GM12892 (cell line): ENCODE measurements around the gene APOL4.

Source experiments
- POLR2A ChIP-seq: IDR thresholded peaks from 2 replicates; pipeline ENCODE4 v1.6.1; 2011; ENCODE audit warnings: low read depth, low read length, control low read depth
- POLR2AphosphoS5 ChIP-seq: IDR thresholded peaks from 2 replicates; pipeline ENCODE4 v1.6.1; 2011; ENCODE audit warnings: low read depth, low read length, control low read depth
- TAF1 ChIP-seq: IDR thresholded peaks from 2 replicates; pipeline ENCODE4 v1.6.1; 2011; ENCODE audit warnings: low read depth, mild to moderate bottlenecking, control low read depth, low read length, borderline replicate concordance

- TF ChIP-seq POLR2A (no peak), POLR2AphosphoS5 (no peak), TAF1 (no peak)
Measured at GRCh38 chr22:36212901-36213300, 11.3 kb upstream of the APOL4 start.
